Measurements from ENCODE around the gene TCF15.
"Not testable (repeated sequence)": the region's sequence is repeated elsewhere in the genome, so short reads cannot be mapped to it uniquely, and the experiment has no call there.

TCF15 gene

GRCh38 chr20:609371-609964, 641 bp downstream of the TCF15 start:
- DNase-seq = no peak

GRCh38 chr20:608970-609369, 1.1 kb downstream of the TCF15 start:
- DNase-seq = no peak

- DNase-seq = no peak
These were observed 2.6 kb downstream of the TCF15 start for GRCh38 chr20:607476-607875.

- no peak for DNase-seq
These were observed 4.9 kb downstream of the TCF15 start for GRCh38 chr20:605237-605636.

GRCh38 chr20:603116-603640, 6.9 kb downstream of the TCF15 start:
- no peak for DNase-seq

GRCh38 chr20:602111-602970, 7.8 kb downstream of the TCF15 start:
- DNase-seq = no peak

- no peak for DNase-seq
These were observed 9.4 kb downstream of the TCF15 start for GRCh38 chr20:600736-601135.

GRCh38 chr20:600141-600540, 10.0 kb downstream of the TCF15 start:
- no peak for DNase-seq

GRCh38 chr20:598133-598850, 11.8 kb downstream of the TCF15 start:
- no peak for DNase-seq

GRCh38 chr20:597560-597959, 12.5 kb downstream of the TCF15 start:
- no peak for DNase-seq

GRCh38 chr20:595330-596308, 14.5 kb downstream of the TCF15 start:
- no peak for DNase-seq

- DNase-seq = no peak
These were observed 17.6 kb downstream of the TCF15 start for GRCh38 chr20:592506-592905.

GRCh38 chr20:591941-592340, 18.2 kb downstream of the TCF15 start:
- DNase-seq = no peak

- DNase-seq = no peak
These were observed 21.0 kb downstream of the TCF15 start for GRCh38 chr20:588932-589672.

GRCh38 chr20:588476-588875, 21.6 kb downstream of the TCF15 start:
- no peak for DNase-seq

- DNase-seq = no peak
These were observed 25.2 kb downstream of the TCF15 start for GRCh38 chr20:584971-585301.

GRCh38 chr20:584161-584970, 25.7 kb downstream of the TCF15 start:
- no peak for DNase-seq

- DNase-seq = no peak
These were observed 27.9 kb downstream of the TCF15 start for GRCh38 chr20:582204-582603.

- not testable (repeated sequence) for DNase-seq
These were observed 31.0 kb downstream of the TCF15 start for GRCh38 chr20:578940-579690.

GRCh38 chr20:577167-577791, 32.8 kb downstream of the TCF15 start:
- DNase-seq = no peak

Measured in T1000 (cell line).